HCT116 (cell line): ENCODE results near the gene PLCB4.

Experiments
- CTCF ChIP-seq, 3 experiments: fragments of 200-600 bp in 1 of 3; sonication (generic) in 1 of 3; IDR thresholded peaks in 2 of 3; conservative IDR thresholded peaks in 1 of 3; 2 replicates each; pipeline ENCODE4 v1.5.1; 2012 to 2017; ENCODE audit warnings: low read depth in 2 of 3, low read length in 2 of 3, antibody characterized with exemption in 1 of 3, borderline replicate concordance in 1 of 3, control low read depth in 1 of 3, mild to moderate bottlenecking in 1 of 3, mixed read lengths in 1 of 3, mixed run types in 1 of 3, moderate library complexity in 1 of 3; ENCODE audit not compliant: insufficient read depth in 1 of 3
- ELF1 ChIP-seq: IDR thresholded peaks from 2 replicates; pipeline ENCODE4 v1.6.1; 2012; ENCODE audit warnings: low read depth, borderline replicate concordance
- EZH2 ChIP-seq: fragments of 200-600 bp; sonication (generic); IDR thresholded peaks from 2 replicates; pipeline ENCODE4 v1.6.1; 2017; ENCODE audit warnings: antibody characterized with exemption, mixed run types
- EZH2phosphoT487 ChIP-seq: fragments of 200-600 bp; IDR thresholded peaks from 2 replicates; pipeline ENCODE4 v1.6.1; 2018; ENCODE audit warnings: antibody characterized with exemption, borderline replicate concordance
- JUND ChIP-seq: IDR thresholded peaks from 2 replicates; pipeline ENCODE4 v1.6.1; 2012
- POLR2A ChIP-seq: IDR thresholded peaks from 2 replicates; pipeline ENCODE4 v1.7.0; 2011; ENCODE audit warnings: borderline replicate concordance; ENCODE audit not compliant: insufficient read depth, insufficient read length; ENCODE audit errors: extremely low read depth
- POLR2AphosphoS5 ChIP-seq: IDR thresholded peaks from 2 replicates; pipeline ENCODE4 v1.6.1; 2011; ENCODE audit warnings: mild to moderate bottlenecking, low read depth, low read length, moderate library complexity
- RAD21 ChIP-seq: IDR thresholded peaks from 2 replicates; pipeline ENCODE4 v1.6.1; 2012; ENCODE audit warnings: low read depth, mild to moderate bottlenecking
- REST ChIP-seq: IDR thresholded peaks from 2 replicates; pipeline ENCODE4 v1.6.1; 2012; ENCODE audit warnings: low read depth
- TCF7L2 ChIP-seq: IDR thresholded peaks from 2 replicates; pipeline ENCODE4 v1.7.0; 2011; ENCODE audit warnings: borderline replicate concordance, inconsistent platforms; ENCODE audit not compliant: insufficient read depth, insufficient read length; ENCODE audit errors: extremely low read depth
- ZBTB33 ChIP-seq: IDR thresholded peaks from 2 replicates; pipeline ENCODE4 v1.6.1; 2011; ENCODE audit warnings: mild to moderate bottlenecking, low read length, moderate library complexity; ENCODE audit not compliant: insufficient replicate concordance; ENCODE audit errors: extremely low read depth
- ZNF274 ChIP-seq: fragments of 200-500 bp; sonication (Bioruptor generic); IDR thresholded peaks from 2 replicates; pipeline ENCODE4 v1.6.1; 2014; ENCODE audit warnings: mild to moderate bottlenecking, low read depth, low read length, inconsistent platforms

GRCh38 chr20:9225879-9226278, 157.0 kb downstream of the PLCB4 start:
- TF ChIP-seq CTCF (IDR thresholded peaks at IDR 0.05 in 2 of 3, conservative IDR thresholded peaks at IDR 0.05 in 1 of 3; ENCODE audit: borderline replicate concordance in 1 of 3, insufficient read depth in 1 of 3, low read depth in 2 of 3, low read length in 2 of 3) (no peak), REST (no peak), ZNF274 (no peak), ZBTB33 (no peak), ELF1 (no peak), POLR2AphosphoS5 (no peak), EZH2phosphoT487 (no peak), EZH2 (no peak), POLR2A (no peak), RAD21 (no peak), TCF7L2 (no peak), JUND (no peak)
